Esophagus muscularis mucosa (tissue), 3 donors: ENCODE results near the gene NMNAT3.

Source experiments
- CTCF ChIP-seq, 3 experiments: fragments of 200-600 bp in 2 of 3; fragments of 450-650 bp in 1 of 3; sonication (generic) in 2 of 3; IDR thresholded peaks; one replicate each; pipeline ENCODE4 v1.5.1; 2017 to 2019; ENCODE audit warnings: antibody characterized with exemption in 3 of 3, mild to moderate bottlenecking in 2 of 3, moderate library complexity in 1 of 3
- EP300 ChIP-seq: sonication (generic); formaldehyde crosslinking; IDR thresholded peaks from one replicate; pipeline ENCODE4 v1.6.1; 2017; ENCODE audit warnings: antibody characterized with exemption

- TF ChIP-seq EP300: no peak
- no peak for TF ChIP-seq CTCF (IDR thresholded peaks at IDR 0.05)
Measured at GRCh38 chr3:139715743-139716360, 38.1 kb upstream of the NMNAT3 start.
